GM21717 (cell line): ENCODE results near the gene DPP6.

Experiments used
- ATAC-seq: cut with Tn5 transposase; IDR thresholded peaks from one replicate; pipeline ENCODE4 v1.9.1; 2021; ENCODE audit warnings: mild to moderate bottlenecking, moderate library complexity; ENCODE audit not compliant: unreplicated experiment

The DPP6 gene

GRCh38 chr7:154440058-154440457 lies 387.9 kb downstream of the DPP6 start:
- no peak for ATAC-seq

GRCh38 chr7:154440651-154441050 lies 388.5 kb downstream of the DPP6 start:
- ATAC-seq = no peak

DNA sequence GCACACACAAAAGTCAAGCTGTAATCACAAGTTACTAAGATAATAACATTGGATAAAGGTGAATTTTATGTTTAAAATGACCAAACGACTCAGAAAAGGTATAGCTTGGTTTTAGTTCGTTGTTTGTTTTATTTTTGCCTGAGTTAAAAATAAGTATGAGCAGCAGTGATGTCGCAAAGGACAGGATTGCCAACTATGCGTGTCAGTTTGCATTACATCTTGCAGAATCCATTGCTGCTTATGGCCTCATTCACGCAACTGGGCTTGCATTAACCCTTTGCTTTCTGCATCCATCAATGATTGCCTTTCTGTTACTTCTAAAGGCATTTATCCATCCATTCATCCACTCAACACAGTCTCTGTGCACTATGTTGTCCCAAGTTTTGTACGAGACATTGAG lies 389.6 kb downstream of the DPP6 start:
- no peak for ATAC-seq

DNA sequence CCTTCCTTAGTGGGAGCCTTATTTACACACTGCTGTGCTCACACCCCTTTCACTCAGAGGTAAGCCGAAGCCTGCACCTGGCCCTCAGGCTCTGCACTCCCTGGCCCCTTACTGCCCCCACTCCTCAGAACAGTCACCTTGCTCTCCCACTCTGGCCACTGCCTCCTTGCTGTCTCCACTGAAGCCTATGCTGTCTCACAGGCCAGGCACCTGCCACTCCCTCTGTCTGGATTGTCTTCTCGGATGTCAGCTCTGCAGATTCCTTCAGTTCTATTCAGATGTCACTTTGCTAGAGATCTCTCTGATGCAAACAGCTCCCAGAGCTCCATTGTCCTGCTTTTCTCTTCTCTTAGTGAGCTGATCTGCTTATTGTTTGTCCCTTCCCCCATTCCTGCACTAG lies 390.7 kb downstream of the DPP6 start:
- ATAC-seq = no peak

DNA sequence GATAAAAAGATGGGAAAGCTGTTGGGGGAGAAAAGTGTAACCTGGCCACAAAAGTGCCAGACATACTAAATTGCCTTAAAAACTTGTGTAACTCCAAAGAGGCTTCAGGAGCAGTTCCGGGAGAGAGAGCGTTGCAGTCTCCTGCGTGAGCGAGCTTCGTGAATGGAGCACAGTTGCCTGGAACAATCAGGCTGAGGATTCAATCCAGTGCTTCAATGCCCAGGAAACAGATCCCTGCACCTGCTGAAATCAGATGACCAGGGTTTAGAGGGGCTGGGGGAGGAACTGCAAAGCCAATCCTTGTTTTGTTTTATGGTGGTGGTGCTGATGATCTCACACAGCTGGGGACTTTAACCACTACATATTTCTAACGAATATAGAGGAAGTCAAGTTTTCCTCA lies 398.3 kb downstream of the DPP6 start:
- no peak for ATAC-seq

DNA sequence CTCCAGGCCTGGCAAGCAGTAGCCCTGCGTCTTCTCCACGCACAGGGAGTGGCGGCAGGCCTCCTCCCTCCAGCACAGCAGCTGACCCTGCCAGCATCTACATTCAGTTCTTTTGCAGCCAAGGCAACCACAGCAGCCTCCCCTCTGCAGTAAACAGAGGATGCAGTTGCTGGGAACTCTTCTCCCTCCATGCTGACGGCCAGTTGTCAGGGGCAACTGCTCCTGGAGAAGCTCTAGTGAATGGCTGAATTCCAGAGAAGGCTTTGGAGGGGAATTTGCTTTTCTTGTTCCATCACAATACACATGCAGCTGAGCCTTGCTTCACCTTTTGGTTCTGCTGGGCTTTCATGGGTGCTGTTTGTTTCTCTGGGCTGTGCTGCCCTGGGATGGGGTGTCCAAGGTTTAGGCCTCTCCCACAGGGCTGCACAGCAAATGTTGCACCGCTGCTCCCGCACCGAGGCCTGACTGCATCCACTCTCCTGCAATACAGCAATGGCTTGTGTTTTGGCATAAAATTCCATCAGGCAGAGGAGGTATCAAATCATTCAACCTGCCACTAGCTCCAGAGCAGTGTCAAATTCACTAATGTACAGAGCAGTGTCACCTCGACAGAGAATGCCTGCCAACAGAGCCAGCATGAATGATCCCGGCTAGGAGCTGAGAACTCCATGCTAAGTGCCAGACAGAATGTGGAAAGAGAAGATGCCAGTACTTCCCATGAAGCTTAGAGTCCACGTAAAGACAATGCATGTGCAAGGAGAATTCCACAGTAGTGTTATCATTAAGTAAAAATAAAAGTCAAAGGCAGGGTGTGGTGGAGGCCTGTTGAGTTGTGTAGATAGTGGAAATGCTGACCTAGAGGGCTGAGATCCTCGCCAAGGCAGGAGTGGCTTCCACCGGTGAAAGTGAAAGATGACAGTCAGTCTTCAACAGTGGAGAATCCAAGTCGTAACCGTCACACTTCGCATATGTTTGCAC lies 399.6 kb downstream of the DPP6 start:
- no peak for ATAC-seq

DNA sequence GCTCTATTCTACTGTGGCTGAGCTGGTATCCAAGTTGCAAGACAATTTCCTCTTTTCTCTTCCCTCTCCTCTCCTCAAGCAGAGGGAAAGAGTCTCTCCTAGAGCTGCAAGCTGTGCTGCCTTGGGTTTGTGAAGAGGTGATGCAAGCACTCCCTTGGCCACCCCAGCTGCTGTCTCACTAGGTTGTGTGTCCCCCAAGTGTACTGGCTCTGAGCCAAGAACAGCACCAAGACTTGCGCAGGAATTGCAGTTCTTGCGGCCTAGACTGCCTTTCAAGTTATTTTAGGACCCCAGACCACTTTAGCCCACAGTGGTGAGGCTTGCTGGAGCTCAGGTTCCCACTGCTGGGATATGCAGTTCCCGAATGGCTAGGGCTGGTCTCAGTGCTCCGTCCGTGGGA lies 411.6 kb downstream of the DPP6 start:
- no peak for ATAC-seq

DNA sequence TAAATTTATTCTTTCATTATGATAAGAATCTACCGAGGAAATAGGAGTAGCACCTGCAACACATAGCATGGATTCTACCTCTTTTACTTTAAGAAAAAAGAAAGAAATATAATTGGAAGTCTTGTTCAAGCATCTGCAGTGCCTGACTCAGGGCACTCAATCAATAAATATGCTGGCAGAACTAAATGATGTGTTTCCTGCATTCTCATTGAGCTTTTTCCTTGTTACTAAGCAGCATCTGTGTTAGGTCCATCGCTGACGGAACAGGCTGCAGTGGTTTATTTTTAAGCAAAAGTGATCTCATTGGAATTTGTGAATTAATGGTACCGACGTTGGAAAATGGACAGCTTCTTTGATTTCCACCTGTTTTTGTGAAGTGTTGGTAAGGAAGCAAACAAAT lies 417.5 kb downstream of the DPP6 start:
- no peak for ATAC-seq

- no peak for ATAC-seq
Measured at GRCh38 chr7:154472343-154472742, 420.1 kb downstream of the DPP6 start.

DNA sequence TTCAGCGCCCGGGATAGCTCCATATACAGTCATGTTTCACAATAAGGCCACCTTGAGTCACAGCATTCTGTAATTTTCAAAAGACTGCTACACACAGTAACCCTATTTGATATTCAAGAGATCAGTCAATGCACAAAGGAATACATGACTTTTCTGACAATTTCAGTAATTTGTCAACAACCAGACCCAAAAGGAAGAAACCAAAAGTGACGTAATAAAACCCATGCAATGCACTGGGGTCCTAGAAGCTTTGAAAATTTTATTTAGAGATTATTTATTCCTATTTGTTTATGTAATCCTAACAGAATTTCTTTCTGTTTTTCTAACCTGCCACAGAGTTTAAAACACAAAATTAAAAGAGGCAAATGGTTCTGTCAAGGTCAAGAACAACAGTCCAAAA lies 421.2 kb downstream of the DPP6 start:
- ATAC-seq = no peak

GRCh38 chr7:154474903-154475520 lies 422.8 kb downstream of the DPP6 start:
- ATAC-seq = no peak

DNA sequence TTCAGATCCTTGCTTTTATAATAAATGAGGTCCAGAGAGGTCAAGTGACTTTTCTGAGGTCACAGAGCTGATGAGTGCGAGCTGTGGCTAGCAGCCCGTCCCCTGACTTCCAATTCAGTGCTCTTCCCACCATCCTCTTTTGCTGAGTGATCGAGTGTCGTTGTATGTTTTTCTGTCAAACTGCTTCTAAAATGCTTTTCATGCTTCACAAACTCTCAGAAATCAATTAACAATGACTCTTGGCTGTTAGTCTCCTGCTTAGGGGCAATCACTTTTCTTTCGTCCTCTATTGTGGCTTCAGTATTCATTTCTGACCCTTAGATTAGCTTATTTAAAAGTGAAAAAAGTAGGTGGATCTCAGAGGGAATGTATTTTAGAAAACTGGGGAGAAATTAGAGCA lies 423.7 kb downstream of the DPP6 start:
- no peak for ATAC-seq

DNA sequence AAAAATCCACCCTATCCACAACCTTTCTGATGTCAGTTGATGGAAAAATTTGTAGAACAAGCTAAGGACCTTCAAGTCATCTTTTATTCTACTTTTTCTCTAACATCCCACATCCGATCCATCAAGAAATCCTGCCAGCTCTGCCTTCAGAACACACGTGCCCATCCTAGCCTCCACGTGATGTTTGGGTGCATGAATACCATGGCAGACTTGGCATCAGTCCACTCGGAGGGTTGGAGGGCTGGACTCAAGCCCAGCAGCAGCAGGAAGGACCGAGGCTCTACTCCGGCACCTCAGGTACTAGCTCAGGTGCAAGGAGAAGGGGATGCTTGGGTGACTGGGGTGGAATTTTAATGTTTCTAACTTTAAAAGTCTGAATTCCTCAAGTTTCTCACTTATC lies 428.6 kb downstream of the DPP6 start:
- ATAC-seq = no peak

DNA sequence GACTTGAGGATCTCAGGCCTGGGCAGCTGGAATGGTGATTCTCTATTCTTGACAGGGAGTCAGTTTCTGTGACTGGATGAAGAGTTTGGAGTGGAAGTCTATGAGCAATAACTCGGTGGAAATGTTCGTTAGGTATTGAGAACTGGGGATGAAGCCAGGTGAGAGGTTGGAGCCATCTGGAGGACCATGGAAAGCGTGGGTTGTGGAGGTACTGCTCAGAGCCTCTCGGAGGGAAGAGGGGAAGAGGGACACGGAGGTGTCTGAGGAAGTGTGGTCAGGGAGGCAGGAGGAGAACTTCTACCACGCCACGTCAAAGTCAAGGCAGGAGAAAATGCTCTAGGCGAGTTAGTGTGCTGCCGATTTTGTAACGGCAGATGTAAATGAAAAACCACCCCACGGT lies 430.7 kb downstream of the DPP6 start:
- ATAC-seq = no peak

- ATAC-seq = no peak
Measured at GRCh38 chr7:154484406-154484805, 432.2 kb downstream of the DPP6 start.

DNA sequence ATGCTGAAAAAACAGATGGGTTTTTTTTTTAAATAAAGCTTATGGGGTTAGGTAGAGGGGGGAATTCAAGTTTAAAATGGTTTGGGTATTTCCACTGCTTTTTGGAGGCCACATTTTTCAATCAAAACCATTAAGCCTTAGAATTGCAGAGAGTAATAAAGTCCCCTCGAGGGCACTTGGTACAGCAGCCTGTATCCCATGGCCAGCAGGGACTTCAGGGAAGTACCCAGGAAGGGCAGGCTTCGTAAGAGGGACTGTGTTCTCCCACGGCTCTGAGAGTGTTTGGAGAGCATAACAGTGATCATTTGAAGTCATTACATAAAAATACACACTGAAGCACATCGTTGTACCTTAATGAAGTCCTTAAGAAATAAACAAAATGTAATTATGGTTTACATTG lies 432.7 kb downstream of the DPP6 start:
- no peak for ATAC-seq

- ATAC-seq = no peak
Measured at GRCh38 chr7:154489897-154490296, 437.7 kb downstream of the DPP6 start.

- ATAC-seq = no peak
Measured at GRCh38 chr7:154493594-154493993, 441.4 kb downstream of the DPP6 start.

DNA sequence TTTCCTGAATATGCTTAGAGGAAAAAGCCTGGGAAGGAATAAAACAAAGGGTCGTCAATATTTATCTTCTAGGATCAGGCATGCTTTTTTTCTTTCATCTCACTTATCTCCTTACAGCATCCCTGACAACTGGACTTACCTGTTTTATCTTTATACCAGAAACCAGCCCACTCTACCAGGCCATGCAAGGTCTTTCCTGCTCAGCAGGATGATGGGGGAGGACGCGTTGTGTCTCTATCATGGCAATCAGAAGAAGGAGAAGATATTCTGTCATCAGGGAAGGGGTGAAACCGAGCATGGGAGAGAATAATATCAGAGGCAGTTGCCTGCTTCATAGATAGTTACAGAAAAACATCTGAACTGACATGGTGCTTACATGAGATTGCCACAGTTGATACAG lies 445.6 kb downstream of the DPP6 start:
- ATAC-seq = no peak

- ATAC-seq = no peak
Measured at GRCh38 chr7:154503962-154504550, 451.9 kb downstream of the DPP6 start.

DNA sequence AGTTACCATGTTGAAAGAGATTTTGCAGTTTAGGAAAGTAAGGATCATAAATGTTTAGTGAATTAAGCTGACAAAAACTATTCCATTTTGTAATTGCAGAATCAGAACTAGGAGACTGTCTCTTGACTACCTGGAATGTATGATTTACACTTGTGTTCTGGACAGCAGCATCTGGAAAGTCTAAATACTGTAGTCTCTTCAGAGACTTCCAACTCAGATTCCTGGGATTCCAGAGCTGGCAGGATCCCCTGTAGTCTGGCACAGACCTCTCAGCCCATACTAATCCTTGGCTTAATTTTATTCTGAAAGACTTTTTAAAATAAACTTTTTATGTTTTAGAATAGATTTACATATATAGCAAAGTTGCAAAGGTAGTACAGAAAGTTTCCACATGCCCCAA lies 452.7 kb downstream of the DPP6 start:
- no peak for ATAC-seq

- no peak for ATAC-seq
Measured at GRCh38 chr7:154505362-154505761, 453.2 kb downstream of the DPP6 start.
